NCI-H1694 (cell line): ENCODE measurements around the gene PIGT.
"Not testable (repeated sequence)": the region's sequence is repeated elsewhere in the genome, so short reads cannot be mapped to it uniquely, and the experiment has no call there.

ENCODE experiments used
- DNase-seq: peaks from one replicate; lab custom pipeline; 2025; lab: John Stamatoyannopoulos, UW

The PIGT gene

GRCh38 chr20:45462711-45463509, 47.0 kb downstream of the PIGT start:
- DNase-seq = no peak

DNA sequence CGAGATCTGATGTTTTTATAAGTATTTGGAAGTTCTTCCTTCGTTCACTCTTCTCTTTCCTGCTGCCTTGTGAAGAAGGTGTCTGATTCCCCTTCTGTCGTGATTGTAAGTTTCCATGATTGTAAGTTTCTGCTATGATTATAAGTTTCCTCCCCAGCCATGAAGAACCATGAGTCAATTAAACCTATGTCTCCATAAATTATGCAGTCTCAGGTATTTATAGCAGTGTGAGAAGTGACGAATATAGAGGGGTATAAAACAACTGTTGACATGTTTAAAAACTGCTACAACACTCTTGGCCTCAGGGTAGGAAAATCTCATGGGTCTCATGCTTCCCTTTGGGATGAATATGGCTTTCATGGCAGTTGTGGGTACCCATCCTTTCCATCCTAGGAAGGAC, 47.8 kb downstream of the PIGT start:
- no peak for DNase-seq

DNA sequence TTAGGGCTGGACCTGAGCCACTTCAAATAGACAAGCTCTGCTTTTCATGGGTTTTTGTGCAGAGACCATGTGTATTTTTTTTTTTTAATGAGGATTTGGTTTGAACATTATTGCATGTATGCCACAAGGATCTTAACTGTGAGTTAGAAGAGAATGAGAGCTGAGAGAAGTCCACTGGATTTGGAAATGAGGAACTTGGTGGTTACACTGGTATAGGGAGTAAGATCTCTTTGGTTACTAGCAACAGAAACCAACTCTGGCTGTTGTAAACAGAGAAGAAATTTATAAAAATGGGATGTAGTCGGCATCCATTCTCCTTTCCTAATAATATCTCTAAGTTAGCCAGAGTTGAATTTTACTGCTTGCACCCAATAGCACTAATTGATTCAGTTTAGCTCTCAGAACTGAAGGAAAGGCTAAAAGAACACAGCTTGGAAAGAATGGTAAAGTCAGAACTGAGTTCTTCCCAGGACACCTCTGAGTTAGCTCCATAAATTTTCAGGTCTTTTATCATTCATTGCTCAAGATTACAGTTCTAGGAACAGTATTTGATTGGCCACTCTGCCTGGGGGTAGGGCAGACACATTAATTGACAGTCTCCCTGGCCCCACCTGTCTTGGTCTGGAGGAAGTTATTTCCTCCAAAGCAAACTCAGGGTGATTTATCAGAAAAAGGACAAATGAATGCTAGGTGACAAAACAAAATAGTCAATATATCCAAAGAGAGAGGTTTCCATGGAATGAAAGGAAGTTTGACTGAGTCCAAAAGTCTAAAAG, 49.7 kb downstream of the PIGT start:
- no peak for DNase-seq

DNA sequence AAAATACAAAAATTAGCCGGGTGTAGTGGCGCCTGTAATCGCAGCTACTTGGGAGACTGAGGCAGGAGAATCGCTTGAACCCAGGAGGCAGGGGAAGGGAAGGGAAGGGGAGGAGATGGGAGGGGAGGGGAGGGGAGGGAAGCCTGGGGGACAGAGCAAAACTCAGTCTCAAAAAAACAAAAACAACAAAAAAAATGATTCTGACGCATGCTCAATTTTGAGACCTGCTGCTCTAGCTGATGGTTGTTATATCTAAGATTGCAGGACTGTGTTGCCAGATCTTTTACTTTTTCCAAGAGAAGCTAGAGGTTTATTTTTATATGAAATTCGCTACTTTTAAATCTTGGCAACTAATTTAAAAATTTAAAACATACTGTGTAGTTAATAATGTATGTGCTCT, 51.2 kb downstream of the PIGT start:
- no peak for DNase-seq

- no peak for DNase-seq
Observed at GRCh38 chr20:45467861-45468260, 51.9 kb downstream of the PIGT start.

GRCh38 chr20:45469336-45470261, 53.7 kb downstream of the PIGT start, which contains the start of gene WFDC2:
Gene WFDC2, plus strand, starts transcription at chr20:45469753. Its CDS starts 29 bp downstream, at chr20:45469782.
- DNase-seq = no peak

- DNase-seq = no peak
Observed at GRCh38 chr20:45470262-45470931, 54.5 kb downstream of the PIGT start.

DNA sequence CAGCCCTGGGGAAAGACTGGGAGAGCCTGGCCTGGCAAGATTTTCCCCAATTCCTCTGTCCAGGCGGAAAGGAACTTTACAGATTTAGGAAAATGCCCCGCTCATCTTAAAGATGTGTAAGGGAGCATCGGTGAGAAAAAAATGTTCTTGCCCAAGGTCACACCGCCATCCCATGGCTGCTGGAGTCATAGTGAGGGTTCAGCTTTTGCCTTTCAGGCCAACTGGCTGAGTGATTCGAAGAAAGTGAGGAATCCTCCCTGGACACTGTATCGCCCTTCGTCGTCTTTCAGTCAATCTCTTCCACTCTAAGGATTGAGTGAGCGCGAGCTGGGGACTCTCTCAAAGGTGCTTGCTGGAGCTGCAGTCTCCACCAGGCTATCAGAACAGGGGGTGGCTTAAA, 55.0 kb downstream of the PIGT start:
- DNase-seq = no peak

DNA sequence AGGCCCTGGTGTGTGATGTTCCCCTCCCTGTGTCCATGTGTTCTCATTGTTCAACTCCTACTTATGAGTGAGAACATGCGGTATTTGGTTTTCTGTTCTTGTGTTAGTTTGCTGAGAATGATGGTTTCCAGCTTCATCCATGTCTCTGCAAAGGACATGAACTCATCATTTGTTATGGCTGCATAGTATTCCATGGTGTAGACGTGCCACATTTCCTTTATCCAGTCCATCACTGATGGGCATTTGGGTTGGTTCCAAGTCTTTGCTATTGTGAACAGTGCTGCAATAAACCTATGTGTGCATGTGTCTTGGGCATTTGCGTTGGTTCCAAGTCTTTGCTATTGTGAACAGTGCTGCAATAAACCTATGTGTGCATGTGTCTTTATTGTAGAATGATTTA, 56.3 kb downstream of the PIGT start:
- not testable (repeated sequence) for DNase-seq
